Stimulated activated CD4-positive, alpha-beta T cell treated with anti-CD3 and anti-CD28 coated beads, Interleukin-15, amount 100 ng/mL, for 48 hours (primary cell): ENCODE data around the gene FTL.

Experiments used
- DNase-seq, 2 donors: peaks; one replicate each; pipeline ENCODE4 v3.0.0-alpha.2; 2020; ENCODE audit warnings: low read depth in 2 of 2

FTL gene

DNA sequence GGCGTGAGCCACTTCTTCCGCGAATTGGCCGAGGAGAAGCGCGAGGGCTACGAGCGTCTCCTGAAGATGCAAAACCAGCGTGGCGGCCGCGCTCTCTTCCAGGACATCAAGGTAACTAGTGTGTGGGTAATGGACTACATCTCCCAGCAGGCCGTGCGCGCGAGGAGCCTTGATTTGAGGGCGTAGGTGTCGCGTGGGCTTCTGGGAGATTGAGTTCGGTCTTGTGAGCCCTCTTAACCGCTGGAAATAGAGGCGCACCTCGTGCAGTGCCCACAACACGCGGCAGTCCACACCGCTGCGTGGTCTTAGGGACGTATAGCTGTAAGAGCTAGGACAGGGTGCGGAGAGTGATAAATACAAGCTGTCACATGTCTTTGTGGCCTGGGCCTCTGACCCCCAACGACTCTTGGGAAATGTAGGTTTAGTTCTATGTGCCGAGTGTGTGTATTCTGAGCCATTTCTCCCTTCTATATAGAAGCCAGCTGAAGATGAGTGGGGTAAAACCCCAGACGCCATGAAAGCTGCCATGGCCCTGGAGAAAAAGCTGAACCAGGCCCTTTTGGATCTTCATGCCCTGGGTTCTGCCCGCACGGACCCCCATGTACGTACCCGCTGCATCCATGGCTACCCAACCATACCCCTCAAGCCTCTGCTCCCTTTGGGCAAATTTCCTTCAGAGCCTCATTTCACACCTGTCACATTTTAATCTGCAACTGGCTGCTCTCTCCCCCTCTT is 864 bp downstream of the FTL start:
- DNase-seq: peak; percentile 84 to 88

DNA sequence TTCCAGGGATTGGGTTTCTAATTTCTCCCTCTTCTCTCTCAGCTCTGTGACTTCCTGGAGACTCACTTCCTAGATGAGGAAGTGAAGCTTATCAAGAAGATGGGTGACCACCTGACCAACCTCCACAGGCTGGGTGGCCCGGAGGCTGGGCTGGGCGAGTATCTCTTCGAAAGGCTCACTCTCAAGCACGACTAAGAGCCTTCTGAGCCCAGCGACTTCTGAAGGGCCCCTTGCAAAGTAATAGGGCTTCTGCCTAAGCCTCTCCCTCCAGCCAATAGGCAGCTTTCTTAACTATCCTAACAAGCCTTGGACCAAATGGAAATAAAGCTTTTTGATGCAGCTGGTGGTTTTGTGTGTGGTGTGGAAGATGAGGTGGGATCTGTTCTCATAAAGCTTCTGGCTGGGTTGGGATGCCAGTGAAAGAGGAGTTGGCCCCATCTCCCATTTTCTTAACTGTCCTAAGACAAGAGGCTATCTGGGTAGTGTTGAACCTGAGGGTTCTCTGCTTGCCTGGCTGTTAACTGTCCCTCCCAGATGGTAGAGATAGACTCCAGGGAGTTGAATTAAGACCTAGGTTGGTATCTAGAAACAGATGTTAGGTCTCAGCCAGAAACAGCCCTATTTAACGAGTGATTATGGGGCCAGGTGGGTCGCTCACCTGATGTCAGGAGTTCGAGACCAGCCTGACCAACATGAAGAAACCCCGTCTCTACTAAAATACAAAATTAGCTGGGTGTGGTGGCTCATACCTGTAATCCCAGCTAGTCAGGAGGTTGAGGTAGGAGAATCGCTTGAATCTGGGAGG is 1.6 kb downstream of the FTL start:
- DNase-seq: no peak

DNA sequence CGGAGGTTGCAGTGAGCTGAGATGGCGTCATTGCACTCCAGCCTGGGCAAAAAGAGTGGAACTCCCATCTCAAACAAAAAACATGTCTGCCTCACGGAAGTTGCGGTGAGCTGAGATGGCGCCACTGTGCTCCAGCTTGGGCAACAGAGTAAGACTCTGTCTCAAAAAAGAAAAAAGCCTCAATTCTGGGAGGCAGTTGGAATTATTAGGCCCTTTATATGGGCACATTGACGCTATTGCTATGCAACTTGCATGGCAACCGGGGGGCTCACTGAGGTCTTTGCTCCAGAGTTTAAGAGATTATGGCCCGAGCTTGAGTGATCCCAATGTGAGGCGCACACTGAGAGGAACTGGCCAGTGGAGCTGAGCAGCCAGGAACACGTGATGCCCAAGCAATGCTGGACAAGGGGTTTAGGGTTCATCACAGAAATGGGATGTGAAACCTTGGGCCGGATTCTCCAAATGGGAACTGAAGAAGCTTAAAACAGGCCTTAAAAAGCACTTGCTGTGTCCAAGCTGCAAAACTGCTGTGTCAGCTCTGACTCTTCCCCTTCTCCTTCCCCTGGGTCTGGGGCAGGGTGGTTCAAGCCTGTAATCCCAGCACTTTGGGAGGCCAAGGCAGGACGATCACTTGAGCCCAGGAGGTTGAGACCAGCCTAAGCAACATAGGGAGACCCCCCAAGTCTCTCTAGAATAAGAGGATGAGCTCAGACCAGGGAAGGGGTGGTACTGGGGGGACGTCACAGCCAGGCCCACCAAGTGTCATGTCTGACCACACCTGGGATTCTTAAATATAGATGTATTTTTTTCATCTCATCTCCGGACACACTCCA is 2.5 kb downstream of the FTL start:
- DNase-seq: no peak

DNA sequence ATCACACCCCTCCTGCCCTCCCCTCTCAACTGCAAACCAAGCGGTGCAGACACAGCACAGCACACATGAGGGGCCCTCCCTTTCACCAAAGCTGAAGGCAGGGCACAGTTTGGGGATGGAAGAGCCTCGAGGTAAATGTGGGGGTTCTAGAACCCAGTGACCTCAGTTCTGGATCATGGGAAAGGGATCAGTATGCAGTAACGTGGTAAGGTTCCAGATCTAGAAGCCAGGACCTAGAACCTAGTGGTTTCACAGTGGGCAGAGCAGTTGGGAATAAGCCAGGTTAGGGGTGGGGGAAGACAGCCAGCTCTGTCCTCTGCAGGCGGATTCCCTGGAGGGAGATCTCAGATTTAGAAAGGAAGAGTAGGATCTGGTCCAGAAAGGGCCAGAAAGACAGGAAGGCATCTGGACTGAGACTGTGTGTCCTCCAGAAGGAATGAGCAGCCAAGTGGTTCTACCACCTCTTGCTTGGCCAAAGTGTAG is 3.1 kb downstream of the FTL start:
- DNase-seq: no peak

DNA sequence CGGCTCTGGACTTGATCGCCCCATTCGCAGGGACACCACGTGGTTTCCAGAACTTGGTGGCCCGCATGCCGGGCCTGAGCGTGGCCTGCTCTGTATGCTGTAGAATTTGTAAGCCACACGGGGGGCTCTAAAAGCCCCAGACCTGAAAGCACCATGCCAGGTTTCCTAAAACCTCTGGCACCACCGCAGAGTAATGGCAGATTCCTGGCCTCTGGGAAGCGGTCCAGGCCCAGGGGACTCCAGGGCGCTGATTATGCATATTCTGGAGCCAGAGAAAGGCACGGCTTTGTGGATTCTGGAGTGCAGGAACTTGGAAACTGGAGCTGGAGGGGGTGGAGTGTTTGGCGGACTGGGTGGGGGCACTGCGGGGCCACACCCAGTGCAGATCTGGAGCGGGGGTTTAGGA is 3.7 kb downstream of the FTL start:
- DNase-seq: no peak

- DNase-seq: no peak
Observed at GRCh38 chr19:48969276-48970138, 4.4 kb downstream of the FTL start.

DNA sequence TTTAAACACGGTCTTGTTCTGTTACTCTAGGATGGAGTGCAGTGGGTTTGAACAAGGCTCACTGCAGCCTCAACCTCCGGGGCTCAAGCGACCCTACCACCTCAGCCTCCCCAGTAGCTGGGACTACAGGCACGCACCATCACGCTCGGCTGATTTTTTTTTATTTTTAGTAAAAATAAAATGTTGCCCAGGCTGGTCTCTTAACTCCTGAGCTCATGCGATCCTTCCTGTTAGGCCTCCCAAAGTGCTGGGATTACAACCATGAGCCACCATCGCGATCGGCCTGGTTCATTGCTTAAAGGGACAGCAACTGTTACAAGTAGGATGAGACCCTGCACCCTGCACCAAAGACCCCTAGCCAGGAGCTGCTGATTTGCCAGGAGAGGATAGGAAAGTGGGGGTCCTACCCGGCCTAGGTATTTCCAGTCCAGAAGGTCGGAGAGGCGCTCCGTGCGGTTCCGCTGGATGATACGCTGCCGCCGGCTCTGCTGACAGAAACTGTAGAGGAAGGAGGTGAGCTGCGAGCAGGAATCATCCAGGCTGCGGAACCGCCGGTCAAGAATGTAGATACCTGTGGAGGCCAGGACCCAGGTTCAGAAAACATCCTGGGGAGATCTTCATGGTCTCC is 5.1 kb downstream of the FTL start:
- no peak for DNase-seq

- peak; percentile 54 to 76 for DNase-seq
Observed at GRCh38 chr19:48970923-48971395, 5.8 kb downstream of the FTL start.

- no peak for DNase-seq
Observed at GRCh38 chr19:48975947-48976847, 11.1 kb downstream of the FTL start.

GRCh38 chr19:48977061-48977460 is 12.0 kb downstream of the FTL start:
- DNase-seq: no peak

- no peak for DNase-seq
Observed at GRCh38 chr19:48982280-48982679, 17.2 kb downstream of the FTL start.

GRCh38 chr19:48985711-48986110 is 20.6 kb downstream of the FTL start:
- DNase-seq: no peak

DNA sequence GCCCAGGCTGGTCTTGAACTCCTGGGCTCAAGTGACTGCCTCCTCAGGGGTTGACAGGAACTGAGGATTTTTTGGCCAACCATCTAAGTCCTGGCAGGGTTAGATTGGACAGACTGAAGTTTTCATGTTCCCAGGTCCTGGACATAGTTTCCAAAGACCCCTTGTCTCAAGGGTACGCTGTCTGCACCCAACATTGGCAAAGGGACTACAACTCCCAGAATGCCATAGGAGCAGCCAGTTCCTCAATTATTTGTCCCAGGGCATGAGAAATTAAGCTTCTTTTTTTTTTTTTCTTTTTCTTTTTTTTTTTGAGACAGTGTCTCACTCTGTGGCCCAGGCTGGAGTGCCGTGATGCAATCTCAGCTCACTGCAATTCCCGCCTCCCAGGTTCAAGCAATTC is 21.1 kb downstream of the FTL start:
- DNase-seq: no peak

DNA sequence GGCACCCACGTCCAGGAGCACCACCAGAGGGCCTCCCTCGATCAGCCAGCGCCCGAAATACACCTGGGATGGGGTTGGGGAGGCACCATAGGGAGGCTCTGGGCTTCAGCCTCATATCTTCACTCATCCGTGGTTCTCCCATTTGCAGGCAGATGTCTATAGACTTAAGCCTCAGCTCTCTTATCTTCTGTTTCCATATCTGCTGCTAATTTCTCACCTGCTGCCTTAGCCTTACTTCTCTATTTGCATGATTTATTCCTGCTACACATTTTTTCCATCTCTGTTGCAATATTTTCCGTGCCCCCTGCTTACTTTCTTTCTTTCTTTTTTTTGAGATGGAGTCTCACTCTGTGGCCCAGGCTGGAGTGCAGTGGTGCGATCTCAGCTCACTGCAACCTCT is 22.2 kb downstream of the FTL start:
- DNase-seq: no peak

DNA sequence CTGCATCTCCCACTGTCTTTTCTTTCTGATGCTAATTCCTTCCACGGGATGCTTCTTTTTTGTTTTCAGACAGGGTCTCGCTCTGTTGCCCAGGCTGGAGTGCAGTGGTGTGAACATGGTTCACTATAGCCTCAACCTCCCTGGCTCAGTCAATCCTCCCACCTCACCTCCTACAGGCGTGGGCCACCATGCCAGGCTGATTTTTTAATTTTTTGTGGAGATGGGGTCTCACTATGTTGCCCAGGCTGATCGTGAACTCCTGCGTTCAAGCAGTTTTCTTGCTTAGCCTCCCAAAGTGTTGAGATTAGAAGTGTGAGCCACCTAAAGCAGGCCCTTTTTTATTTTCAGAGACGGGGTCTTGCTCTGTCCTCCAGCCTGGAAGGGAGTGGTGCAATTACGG is 23.2 kb downstream of the FTL start:
- DNase-seq: no peak

- no peak for DNase-seq
Observed at GRCh38 chr19:48988860-48989259, 23.8 kb downstream of the FTL start.

DNA sequence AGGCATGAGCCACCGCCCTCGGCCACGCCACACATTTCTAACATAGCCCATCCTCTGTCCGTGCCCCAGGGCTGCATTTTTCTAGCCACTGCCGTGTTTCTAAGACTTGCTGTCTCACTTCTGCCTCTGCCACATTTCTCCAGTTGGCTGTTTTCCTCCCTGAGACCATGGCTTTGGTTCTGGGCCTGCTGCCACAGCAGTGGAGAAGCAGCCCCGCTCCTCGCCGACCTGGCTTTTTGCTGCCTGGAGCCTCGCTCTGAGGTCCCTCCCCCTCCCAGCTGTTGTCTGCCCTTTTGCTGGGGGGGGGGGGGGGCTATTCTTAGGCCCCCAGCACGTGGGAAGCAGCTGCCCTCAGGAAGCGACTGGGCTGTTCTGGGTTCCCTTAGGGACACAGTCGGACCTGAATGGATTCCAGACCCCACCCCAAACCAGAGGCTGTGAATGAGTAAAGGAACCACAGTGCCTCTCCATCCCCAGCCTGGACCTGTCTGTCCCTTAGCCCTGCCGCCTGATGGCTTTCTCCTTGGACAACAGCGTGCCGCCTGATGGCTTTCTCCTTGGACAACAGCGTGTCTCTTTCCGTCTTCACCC is 24.7 kb downstream of the FTL start:
- DNase-seq: no peak

- DNase-seq: no peak
Observed at GRCh38 chr19:48990400-48990799, 25.3 kb downstream of the FTL start.

DNA sequence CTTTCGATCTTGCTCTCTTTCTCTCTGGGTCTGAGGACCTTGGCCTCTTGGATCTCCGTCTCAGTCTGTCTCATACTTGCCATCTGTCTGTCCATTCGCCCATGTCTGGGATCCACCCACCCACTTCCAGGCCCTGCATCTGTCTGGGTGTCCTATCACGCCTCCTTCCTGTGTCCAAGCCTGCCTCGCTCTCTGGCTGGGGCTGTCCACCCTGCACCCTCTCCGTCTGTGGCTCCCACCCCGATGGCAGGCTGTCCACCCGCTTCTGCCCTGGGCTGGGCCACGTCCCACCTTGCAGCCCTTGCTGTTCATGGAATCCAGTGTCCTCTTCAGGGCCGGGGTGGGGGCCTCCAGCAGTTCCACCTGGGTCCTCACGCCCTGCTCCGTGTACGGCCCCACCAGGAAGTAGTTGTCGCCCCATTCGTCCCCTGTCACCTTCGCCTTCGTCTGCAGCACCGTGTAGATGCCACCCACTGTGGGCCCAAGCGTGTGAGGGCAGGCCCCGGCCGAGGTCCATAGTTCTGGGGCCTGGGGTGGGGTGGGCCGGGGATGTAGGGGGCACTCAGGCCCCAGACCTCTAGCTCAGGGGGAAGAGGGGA is 26.0 kb downstream of the FTL start:
- no peak for DNase-seq
